WTC11 (cell line): Measurements from ENCODE around the gene PHF21B.

ENCODE experiments used
- CDX4 ChIP-seq: fragments of 250-450 bp; sonication (Bioruptor Pico); IDR thresholded peaks from 2 replicates; pipeline ENCODE4 v1.9.0; 2021; ENCODE audit warnings: moderate library complexity, mild to moderate bottlenecking, inconsistent platforms, borderline replicate concordance
- CTCF ChIP-seq: fragments of 200-600 bp; IDR thresholded peaks from 2 replicates; pipeline ENCODE4 v1.8.0; 2022; ENCODE audit warnings: antibody characterized with exemption
- E2F1 ChIP-seq: sonication (generic); formaldehyde crosslinking; IDR thresholded peaks from 2 replicates; pipeline ENCODE4 v1.8.0; 2022; ENCODE audit warnings: mild to moderate bottlenecking, missing genetic modification reagents
- ELF4 ChIP-seq: sonication (generic); formaldehyde crosslinking; IDR thresholded peaks from 2 replicates; pipeline ENCODE4 v1.8.1; 2022; ENCODE audit warnings: low read depth, mild to moderate bottlenecking, moderate library complexity, missing genetic modification reagents
- ESRRA ChIP-seq: sonication (generic); formaldehyde crosslinking; IDR thresholded peaks from 2 replicates; pipeline ENCODE4 v1.8.1; 2022; ENCODE audit warnings: mild to moderate bottlenecking, missing genetic modification reagents, borderline replicate concordance
- MAX ChIP-seq: sonication (generic); formaldehyde crosslinking; IDR thresholded peaks from 2 replicates; pipeline ENCODE4 v1.8.0; 2022; ENCODE audit warnings: mild to moderate bottlenecking, missing genetic modification reagents
- NFYB ChIP-seq: sonication (generic); formaldehyde crosslinking; conservative IDR thresholded peaks from 2 replicates; pipeline ENCODE4 v1.8.0; 2022; ENCODE audit warnings: low read depth, missing genetic modification reagents
- SMAD3 ChIP-seq: sonication (generic); formaldehyde crosslinking; IDR thresholded peaks from 2 replicates; pipeline ENCODE4 v1.8.0; 2022; ENCODE audit warnings: missing genetic modification reagents, mild to moderate bottlenecking, borderline replicate concordance
- USF1 ChIP-seq: sonication (generic); formaldehyde crosslinking; IDR thresholded peaks from 2 replicates; pipeline ENCODE4 v1.8.0; 2022; ENCODE audit warnings: mild to moderate bottlenecking, missing genetic modification reagents
- USF2 ChIP-seq: sonication (generic); formaldehyde crosslinking; IDR thresholded peaks from 2 replicates; pipeline ENCODE4 v1.8.1; 2023; ENCODE audit warnings: mild to moderate bottlenecking, missing genetic modification reagents, moderate library complexity
- ZSCAN18 ChIP-seq: fragments of 250-450 bp; sonication (Bioruptor Pico); IDR thresholded peaks from 2 replicates; pipeline ENCODE4 v2.1.2; 2022; ENCODE audit warnings: mild to moderate bottlenecking, moderate library complexity

GRCh38 chr22:44933666-44934453, 75.9 kb downstream of the PHF21B start:
- TF ChIP-seq CTCF (no peak), USF2 (no peak), SMAD3 (CRISPR knock-in tag) (no peak), MAX (CRISPR knock-in tag) (no peak), E2F1 (no peak), USF1 (CRISPR knock-in tag) (no peak), ZSCAN18 (CRISPR knock-in tag) (no peak), CDX4 (CRISPR knock-in tag) (no peak), ESRRA (no peak), ELF4 (no peak), NFYB (no peak)
